ENCODE data around the gene BATF3. TPM values are rescaled to one million over a fixed set of nuclear protein-coding genes. Genes with fewer than 3 reads are reported as not detected.

Gene BATF3
- total RNA-seq, 1 donor from 2014 or later, result 18.4 TPM

- Histone ChIP-seq H3K27me3 (no peaks in the 10 kb centered on the region), H3K27ac (no peak overlapping the region), H3K36me3 (no peaks in the 10 kb centered on the region), H3K4me1 (peaks cover 0 to 9% of the 10 kb centered on the region in 2 donors), H3K4me3 (no peak overlapping the region), H3K9me3 (no peaks in the 10 kb centered on the region)
- intact Hi-C loops (cut with DNase I), result no loop called here
- DNase-seq (ENCODE audit: low spot score in 2 of 2), result peak; percentile 22 to 76
- TF ChIP-seq CTCF (IDR thresholded peaks at IDR 0.05), result no peak
Measured at GRCh38 chr1:212671342-212672031, 28.2 kb downstream of the BATF3 start.

DNA sequence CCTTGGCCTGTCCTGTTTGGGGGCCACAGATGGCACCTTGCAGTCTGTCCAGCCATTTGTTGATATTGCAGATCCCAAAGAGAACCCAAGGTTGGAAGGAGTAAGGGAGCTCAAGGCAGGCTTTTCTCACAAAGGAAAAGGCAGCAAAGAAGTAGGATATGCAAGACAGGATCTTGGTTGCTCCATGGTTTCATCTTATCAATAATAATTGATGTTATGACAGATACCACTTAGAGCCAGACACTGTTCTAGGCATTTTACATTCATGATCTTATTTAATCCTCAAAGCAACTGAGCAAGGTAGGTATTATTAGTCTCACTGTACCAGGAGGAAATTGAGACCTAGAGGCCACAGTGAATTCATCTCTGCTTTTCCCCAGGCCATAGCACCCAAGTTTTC lies 28.8 kb downstream of the BATF3 start:
- H3K27me3 ChIP-seq, result no peaks in the 10 kb centered on the region
- no peak overlapping the region for H3K4me3 ChIP-seq
- H3K4me1 ChIP-seq, result peaks cover 0 to 9% of the 10 kb centered on the region in 2 donors
- no peaks in the 10 kb centered on the region for H3K9me3 ChIP-seq
- DNase-seq (ENCODE audit: low spot score in 2 of 2), result no peak
- H3K36me3 ChIP-seq, result no peaks in the 10 kb centered on the region
- no peak overlapping the region for H3K27ac ChIP-seq
- intact Hi-C loops (cut with DNase I), result no loop called here
- TF ChIP-seq CTCF (IDR thresholded peaks at IDR 0.05), result no peak

GRCh38 chr1:212670301-212670700 lies 29.3 kb downstream of the BATF3 start:
- Histone ChIP-seq H3K27ac (no peak overlapping the region), H3K4me3 (no peak overlapping the region), H3K27me3 (no peaks in the 10 kb centered on the region), H3K9me3 (no peaks in the 10 kb centered on the region), H3K4me1 (peaks cover 0 to 9% of the 10 kb centered on the region in 2 donors), H3K36me3 (no peaks in the 10 kb centered on the region)
- intact Hi-C loops (cut with DNase I), result no loop called here
- no peak for TF ChIP-seq CTCF (IDR thresholded peaks at IDR 0.05)
- DNase-seq (ENCODE audit: low spot score in 2 of 2), result no peak

- DNase-seq (ENCODE audit: low spot score in 2 of 2), result no peak
- intact Hi-C loops (cut with DNase I), result loop anchor here (5.0 kb wide), 1 partner anchor 328 kb away; no protein-coding TSS in a partner anchor
- H3K4me3 ChIP-seq, result no peak overlapping the region
- no peaks in the 10 kb centered on the region for H3K36me3 ChIP-seq
- no peak for TF ChIP-seq CTCF (IDR thresholded peaks at IDR 0.05)
- H3K9me3 ChIP-seq, result no peaks in the 10 kb centered on the region
- peaks cover 0 to 9% of the 10 kb centered on the region in 2 donors for H3K4me1 ChIP-seq
- H3K27ac ChIP-seq, result no peak overlapping the region
- no peaks in the 10 kb centered on the region for H3K27me3 ChIP-seq
Measured at GRCh38 chr1:212669600-212669999, 30.0 kb downstream of the BATF3 start.

DNA sequence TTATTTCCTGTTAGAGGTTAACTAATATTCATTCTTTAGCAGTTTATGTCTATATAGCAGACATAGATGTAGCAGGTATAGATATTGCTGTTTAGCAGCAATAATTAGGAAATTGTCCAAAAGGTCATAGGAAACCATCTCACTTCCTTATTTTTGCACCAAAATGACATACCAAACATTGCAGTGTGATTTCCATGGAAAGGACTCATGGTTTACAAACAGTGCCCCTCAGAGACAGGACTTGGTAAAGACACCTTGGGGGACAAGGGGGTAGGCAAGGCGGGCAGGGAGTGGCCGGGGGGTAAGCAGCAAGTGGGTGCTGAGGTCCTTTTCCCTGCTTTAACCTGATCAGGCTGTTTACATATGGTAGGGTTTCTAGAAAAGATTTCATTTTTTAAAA lies 30.5 kb downstream of the BATF3 start:
- Histone ChIP-seq H3K4me1 (peaks cover 0 to 9% of the 10 kb centered on the region in 2 donors), H3K4me3 (no peak overlapping the region), H3K27ac (no peak overlapping the region), H3K36me3 (no peaks in the 10 kb centered on the region), H3K27me3 (no peaks in the 10 kb centered on the region), H3K9me3 (no peaks in the 10 kb centered on the region)
- no peak for TF ChIP-seq CTCF (IDR thresholded peaks at IDR 0.05)
- DNase-seq (ENCODE audit: low spot score in 2 of 2), result no peak
- intact Hi-C loops (cut with DNase I), result loop anchor here (5.0 kb wide), 1 partner anchor 328 kb away; no protein-coding TSS in a partner anchor
